Measurements from ENCODE around the gene FHDC1.

Gene FHDC1

DNA sequence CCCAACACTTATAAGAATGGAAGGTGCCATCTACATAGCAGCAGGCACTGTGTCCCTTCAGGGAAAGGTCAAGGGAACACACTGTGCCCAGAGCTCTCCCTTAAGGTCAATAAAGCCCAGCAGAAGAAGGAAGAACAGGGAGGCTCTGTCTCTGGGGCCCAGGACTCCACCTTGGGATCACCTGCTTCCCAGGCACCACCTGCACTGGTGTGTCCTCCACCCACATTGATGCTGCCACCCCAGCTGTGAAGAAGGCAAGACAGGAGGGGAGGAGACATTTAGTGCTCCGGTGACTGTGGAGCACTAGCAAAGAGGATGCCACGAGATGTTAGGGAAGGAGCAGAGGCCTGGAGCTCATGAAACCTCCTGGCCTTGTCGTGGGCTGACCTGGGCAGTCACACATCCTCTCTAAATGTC lies 53.4 kb downstream of the FHDC1 start:
- DNase-seq (ENCODE audit: extremely low read depth, insufficient read length) = no peak
- TF ChIP-seq, protein P1, sequence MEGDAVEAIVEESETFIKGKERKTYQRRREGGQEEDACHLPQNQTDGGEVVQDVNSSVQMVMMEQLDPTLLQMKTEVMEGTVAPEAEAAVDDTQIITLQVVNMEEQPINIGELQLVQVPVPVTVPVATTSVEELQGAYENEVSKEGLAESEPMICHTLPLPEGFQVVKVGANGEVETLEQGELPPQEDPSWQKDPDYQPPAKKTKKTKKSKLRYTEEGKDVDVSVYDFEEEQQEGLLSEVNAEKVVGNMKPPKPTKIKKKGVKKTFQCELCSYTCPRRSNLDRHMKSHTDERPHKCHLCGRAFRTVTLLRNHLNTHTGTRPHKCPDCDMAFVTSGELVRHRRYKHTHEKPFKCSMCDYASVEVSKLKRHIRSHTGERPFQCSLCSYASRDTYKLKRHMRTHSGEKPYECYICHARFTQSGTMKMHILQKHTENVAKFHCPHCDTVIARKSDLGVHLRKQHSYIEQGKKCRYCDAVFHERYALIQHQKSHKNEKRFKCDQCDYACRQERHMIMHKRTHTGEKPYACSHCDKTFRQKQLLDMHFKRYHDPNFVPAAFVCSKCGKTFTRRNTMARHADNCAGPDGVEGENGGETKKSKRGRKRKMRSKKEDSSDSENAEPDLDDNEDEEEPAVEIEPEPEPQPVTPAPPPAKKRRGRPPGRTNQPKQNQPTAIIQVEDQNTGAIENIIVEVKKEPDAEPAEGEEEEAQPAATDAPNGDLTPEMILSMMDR (IDR thresholded peaks at IDR 0.05; ENCODE audit: insufficient read depth, low read length, poor library complexity, severe bottlenecking) = no peak
- H3K4me3 ChIP-seq (replicated peaks; ENCODE audit: low read depth, low read length) = no peak overlapping the region
- no peaks in the 10 kb centered on the region for H3K36me3 ChIP-seq (ENCODE audit: control insufficient read depth, insufficient read depth, low read length)
- no peaks in the 10 kb centered on the region; the same call in 1 of the 2 replicates for H3K27me3 ChIP-seq (replicated peaks; ENCODE audit: control insufficient read depth, insufficient read depth, low read length)

DNA sequence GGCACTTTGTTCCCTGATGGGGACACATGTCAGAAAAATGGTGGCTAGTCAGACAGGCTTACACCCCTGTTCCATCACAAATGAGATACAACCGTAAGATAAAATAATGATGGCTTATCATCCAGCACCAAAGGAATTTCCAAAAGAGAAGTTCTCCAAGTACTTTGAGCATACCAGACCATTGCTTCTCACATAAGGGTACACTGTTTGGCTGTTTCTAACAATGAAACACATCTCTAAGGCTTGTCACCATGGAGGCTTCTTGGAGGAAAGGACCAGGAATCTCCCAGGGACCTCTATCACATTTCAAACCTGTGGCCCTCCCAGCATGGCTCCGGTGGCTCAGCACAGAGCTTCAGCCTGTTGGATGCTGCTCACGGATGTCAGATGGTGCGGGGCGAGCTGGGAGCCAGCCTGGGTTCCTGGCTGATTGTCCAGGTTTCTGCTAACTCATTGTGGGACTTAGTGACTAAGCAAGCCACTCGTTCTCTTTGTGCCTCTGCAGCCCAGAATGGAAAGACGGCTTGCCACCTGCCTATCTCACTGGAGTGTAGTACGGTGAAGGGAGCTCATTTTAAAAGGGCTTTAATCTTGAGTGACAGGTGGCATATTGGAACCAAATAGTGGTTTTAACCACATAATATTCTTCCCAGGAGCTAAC lies 54.5 kb downstream of the FHDC1 start:
- Histone ChIP-seq H3K4me3 (replicated peaks; ENCODE audit: low read depth, low read length) (no peak overlapping the region), H3K27me3 (replicated peaks; ENCODE audit: control insufficient read depth, insufficient read depth, low read length) (no peaks in the 10 kb centered on the region; the same call in 1 of the 2 replicates), H3K36me3 (ENCODE audit: control insufficient read depth, insufficient read depth, low read length) (no peaks in the 10 kb centered on the region)
- no peak for DNase-seq (ENCODE audit: extremely low read depth, insufficient read length)
- TF ChIP-seq, protein P1 (IDR thresholded peaks at IDR 0.05; ENCODE audit: insufficient read depth, low read length, poor library complexity, severe bottlenecking) = no peak

DNA sequence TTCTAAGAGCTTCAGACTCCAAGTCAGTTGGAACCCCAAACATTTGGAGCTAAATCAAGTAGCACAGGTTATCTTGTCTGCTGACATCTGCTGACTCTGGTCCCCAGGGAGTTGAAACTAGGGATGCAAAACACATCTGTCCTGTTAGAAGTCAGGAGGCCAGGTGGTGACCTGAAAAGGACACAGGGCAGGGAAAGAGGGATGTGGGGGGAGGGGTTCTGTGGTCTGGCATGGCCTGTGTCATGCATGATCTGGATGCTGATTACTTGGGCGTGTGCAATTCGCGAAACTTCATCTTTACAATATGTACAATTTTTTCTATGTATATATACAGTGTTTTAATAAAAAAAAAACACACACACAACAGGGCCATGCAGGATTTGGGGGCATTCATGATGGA lies 55.3 kb downstream of the FHDC1 start:
- no peak for DNase-seq (ENCODE audit: extremely low read depth, insufficient read length)
- Histone ChIP-seq H3K4me3 (replicated peaks; ENCODE audit: low read depth, low read length) (no peak overlapping the region), H3K27me3 (replicated peaks; ENCODE audit: control insufficient read depth, insufficient read depth, low read length) (no peaks in the 10 kb centered on the region; the same call in 1 of the 2 replicates), H3K36me3 (ENCODE audit: control insufficient read depth, insufficient read depth, low read length) (no peaks in the 10 kb centered on the region)
- TF ChIP-seq, protein P1 (IDR thresholded peaks at IDR 0.05; ENCODE audit: insufficient read depth, low read length, poor library complexity, severe bottlenecking) = no peak

DNA sequence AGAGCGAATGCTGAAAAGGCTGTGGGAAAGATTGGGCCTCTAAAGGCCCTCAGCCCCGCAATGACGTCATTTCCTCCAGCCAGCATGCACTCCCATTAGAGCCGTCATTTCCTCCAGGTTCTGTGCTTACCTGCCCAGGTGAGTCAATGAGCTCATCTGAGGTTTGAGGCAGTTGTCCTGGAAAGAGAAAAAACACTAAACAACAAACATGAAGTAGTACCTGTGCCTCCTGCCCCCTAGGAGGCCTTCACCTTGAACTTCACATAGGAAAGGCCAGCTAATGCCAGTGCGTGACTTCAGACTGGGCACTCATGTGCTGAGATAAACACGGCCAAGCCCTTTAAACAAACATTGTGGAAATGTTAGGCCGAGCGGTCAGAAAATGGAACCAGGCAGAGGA lies 55.9 kb downstream of the FHDC1 start:
- Histone ChIP-seq H3K36me3 (ENCODE audit: control insufficient read depth, insufficient read depth, low read length) (no peaks in the 10 kb centered on the region), H3K4me3 (replicated peaks; ENCODE audit: low read depth, low read length) (no peak overlapping the region), H3K27me3 (replicated peaks; ENCODE audit: control insufficient read depth, insufficient read depth, low read length) (no peaks in the 10 kb centered on the region; the same call in 1 of the 2 replicates)
- TF ChIP-seq, protein P1 (IDR thresholded peaks at IDR 0.05; ENCODE audit: insufficient read depth, low read length, poor library complexity, severe bottlenecking) = no peak
- no peak for DNase-seq (ENCODE audit: extremely low read depth, insufficient read length)

DNA sequence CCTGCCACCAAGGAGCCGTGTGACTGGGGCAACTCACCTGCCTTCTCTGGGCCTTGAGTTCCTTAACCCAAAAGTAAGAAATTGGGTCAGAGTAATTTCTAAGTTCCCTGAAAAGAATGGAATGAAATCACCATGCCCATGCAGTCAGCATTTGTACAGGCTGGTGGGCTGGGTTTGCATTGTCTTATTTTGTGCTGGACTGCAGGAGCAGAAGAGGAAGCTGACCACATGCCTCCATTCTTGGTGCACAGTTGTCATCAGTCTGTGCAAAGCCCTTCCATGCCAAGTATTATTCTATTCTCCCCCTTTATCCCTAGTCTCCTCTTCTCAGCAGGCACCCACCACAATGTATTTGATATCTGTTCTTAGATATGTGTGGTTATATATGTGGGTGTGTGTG lies 56.3 kb downstream of the FHDC1 start:
- no peak for DNase-seq (ENCODE audit: extremely low read depth, insufficient read length)
- H3K36me3 ChIP-seq (ENCODE audit: control insufficient read depth, insufficient read depth, low read length) = no peaks in the 10 kb centered on the region
- H3K27me3 ChIP-seq (replicated peaks; ENCODE audit: control insufficient read depth, insufficient read depth, low read length) = no peaks in the 10 kb centered on the region; the same call in 1 of the 2 replicates
- TF ChIP-seq, protein P1 (IDR thresholded peaks at IDR 0.05; ENCODE audit: insufficient read depth, low read length, poor library complexity, severe bottlenecking) = no peak
- no peak overlapping the region for H3K4me3 ChIP-seq (replicated peaks; ENCODE audit: low read depth, low read length)

All from GM06990 (cell line).